ENCODE measurements around the gene MRPS26.

The MRPS26 gene

DNA sequence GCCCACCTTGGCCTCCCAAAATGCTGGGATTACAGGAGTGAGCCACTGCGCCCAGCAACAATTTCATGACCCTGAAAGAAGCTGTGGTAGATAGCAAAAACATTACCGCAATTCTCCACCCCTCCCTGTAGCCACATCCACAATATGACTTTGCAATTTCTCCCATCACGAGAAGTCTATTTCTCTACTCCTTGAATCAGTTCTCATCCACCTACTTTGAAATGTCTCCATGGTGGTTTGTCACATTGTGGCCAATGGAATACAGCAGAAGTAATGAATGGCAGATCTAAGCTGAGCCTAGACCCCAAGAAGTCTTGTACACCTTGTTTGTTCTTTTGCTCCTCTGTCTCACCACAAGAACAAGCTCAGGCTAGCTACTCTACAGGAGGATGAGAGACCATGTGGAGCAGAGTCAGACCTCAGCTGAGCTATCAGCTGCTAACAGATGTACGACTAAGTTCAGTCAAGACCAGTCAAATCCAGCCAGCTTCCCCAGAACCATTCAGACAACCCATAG, 31.8 kb downstream of the MRPS26 start:
- no peak for DNase-seq

DNA sequence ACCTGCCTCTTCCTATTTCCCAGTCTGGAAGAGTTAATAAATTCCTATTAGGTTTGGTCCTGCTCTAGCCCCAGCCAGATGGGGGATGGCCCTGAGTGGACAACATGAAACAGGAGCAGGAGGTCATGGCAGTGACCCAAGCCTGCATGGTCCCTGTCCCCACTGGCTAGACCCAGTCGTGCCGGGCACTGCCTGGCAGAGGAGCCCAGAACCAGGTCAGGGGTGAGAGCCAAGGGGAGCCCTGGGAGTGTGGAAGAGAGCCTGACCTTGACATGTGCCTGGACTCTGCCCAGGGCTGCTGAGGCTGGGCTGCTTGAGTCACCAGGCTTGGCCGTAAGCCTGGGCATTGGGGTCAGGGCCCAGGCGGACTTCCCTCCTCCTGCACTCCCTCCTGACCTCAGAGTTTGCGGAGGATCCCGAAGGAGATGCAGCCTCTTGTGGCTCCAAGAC, 35.1 kb downstream of the MRPS26 start:
- DNase-seq: no peak

- no peak for DNase-seq
These were observed 35.8 kb downstream of the MRPS26 start for GRCh38 chr20:3081641-3082040.

DNA sequence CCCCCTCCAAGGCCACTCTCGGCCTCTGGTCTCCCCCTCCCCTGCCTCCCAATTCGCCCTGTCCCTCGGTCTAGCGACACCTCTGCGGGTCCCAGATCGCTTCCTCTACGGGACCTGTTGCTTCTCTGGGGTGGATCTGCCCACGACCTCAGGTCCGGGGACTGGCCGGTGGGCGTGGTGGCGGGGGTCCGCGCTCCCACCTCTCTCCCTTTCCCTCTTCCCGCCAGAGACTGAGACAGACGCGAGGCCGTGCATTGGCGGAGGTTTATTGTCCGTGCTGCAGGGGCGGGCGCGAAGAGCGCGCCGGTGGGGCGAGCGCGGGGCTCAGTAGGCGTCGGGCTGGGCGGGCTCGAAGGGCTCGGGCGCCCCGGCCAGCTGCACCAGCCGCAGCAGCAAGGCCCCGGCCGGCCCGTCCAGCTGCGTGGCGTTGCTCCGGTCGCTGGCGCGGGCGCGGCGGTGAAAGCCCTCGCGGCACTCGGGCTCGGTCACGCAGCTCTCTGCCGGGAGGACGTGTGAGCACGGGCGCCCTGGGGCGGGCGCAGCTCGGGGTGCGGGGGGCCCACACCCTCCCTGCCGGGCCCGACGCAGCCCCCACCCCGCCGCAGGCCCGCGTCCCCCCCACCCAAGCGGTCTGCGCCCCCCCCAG, 36.6 kb downstream of the MRPS26 start:
- DNase-seq: no peak

- DNase-seq: no peak
These were observed 37.4 kb downstream of the MRPS26 start for GRCh38 chr20:3082955-3083952.

GRCh38 chr20:3084283-3084985, 38.6 kb downstream of the MRPS26 start, which contains the start of gene AVP:
Gene AVP, minus strand, starts transcription at chr20:3084724. Its CDS starts 50 bp downstream, at chr20:3084674.
- DNase-seq: no peak

DNA sequence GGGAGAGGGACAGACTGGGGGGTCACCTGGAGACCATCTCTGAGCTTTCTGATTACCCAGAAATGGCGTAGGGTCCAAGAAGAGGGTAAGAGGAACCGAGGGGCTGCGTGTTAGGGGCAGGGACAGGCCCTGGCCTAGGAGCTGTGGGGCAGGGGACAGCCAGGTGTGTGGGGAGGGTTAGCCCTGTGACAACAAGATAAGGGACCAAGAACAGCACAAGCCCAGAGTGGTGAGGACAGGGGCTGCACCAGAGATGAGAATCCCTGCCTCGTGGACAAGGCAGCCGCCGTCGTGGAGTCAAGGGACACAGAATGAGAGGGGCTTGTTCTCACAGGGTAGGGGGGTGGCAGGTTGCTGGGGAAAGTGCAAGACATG, 39.1 kb downstream of the MRPS26 start:
- no peak for DNase-seq

- DNase-seq: no peak
These were observed 39.8 kb downstream of the MRPS26 start for GRCh38 chr20:3085571-3086072.

- DNase-seq: no peak
These were observed 42.2 kb downstream of the MRPS26 start for GRCh38 chr20:3088031-3088430.

DNA sequence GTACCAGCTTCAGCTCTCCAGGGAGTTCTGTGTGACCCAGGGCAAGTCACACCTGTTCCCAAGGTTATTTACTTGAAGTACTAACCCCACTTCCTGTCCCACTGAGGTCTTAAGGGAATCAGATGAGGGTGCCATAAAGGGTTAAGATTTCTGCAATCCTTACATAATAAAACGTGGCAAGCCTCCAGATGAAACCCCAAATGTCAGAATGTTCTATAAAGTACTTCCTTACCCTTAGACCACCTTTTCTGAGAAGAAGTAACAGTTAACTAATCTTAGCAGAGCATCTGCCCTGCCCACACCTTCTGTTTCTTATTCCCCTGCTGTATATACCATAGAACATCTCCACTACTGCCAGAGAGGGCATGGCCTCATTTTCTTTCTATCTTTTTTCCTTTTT, 44.7 kb downstream of the MRPS26 start:
- DNase-seq: no peak

- DNase-seq: peak; percentile 59
These were observed 46.9 kb downstream of the MRPS26 start for GRCh38 chr20:3092611-3093379.

GRCh38 chr20:3093861-3094361, 48.1 kb downstream of the MRPS26 start:
- DNase-seq: no peak

- no peak for DNase-seq
These were observed 49.2 kb downstream of the MRPS26 start for GRCh38 chr20:3094848-3095629.

Measured in right hindlimb (tissue), 1 donor.